ENCODE measurements around the gene SRSF11.

DNA sequence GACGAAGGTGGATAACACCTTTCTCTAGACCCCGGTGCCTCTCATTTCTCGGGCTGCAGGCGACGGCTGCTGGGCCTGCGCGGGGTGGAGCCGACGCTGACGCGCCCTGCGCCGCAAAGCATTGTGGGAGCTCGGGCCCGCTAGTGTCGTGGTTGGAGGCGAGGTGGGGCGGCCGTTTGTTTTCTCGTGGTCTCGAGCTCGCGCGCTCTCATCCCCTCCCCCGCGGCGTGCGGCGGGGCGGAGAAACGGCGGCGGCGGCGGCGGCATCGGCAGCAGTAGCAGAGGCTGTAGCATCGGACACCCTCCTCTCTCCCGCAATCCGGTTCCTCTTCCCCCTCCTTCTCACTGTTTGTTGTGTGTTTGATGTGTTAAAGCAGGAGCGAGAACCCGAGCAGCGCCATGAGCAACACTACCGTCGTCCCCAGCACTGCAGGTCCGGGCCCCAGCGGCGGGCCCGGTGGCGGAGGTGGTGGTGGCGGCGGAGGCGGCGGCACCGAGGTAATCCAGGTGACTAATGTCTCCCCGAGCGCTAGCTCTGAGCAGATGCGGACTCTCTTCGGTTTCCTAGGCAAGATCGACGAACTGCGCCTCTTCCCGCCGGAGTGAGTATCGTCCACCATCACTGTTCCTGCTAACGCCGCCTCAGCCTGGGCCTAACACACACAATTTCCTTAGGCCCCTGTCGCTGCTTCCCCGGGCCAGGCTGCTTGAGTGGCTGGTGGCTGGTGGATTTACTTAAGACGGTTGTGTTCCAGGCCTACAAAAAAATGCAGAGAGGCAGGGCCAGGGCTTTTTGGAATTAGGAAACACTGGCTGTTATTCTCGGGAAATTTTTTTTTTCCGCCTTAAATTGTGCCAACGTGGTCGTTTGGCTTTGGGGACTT is at the start of gene SRSF11:
- TF ChIP-seq, protein P1, sequence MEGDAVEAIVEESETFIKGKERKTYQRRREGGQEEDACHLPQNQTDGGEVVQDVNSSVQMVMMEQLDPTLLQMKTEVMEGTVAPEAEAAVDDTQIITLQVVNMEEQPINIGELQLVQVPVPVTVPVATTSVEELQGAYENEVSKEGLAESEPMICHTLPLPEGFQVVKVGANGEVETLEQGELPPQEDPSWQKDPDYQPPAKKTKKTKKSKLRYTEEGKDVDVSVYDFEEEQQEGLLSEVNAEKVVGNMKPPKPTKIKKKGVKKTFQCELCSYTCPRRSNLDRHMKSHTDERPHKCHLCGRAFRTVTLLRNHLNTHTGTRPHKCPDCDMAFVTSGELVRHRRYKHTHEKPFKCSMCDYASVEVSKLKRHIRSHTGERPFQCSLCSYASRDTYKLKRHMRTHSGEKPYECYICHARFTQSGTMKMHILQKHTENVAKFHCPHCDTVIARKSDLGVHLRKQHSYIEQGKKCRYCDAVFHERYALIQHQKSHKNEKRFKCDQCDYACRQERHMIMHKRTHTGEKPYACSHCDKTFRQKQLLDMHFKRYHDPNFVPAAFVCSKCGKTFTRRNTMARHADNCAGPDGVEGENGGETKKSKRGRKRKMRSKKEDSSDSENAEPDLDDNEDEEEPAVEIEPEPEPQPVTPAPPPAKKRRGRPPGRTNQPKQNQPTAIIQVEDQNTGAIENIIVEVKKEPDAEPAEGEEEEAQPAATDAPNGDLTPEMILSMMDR (IDR thresholded peaks at IDR 0.05; ENCODE audit: borderline replicate concordance, extremely low read depth, low read length, poor library complexity, severe bottlenecking), result peak; percentile 35
- TF ChIP-seq EZH2 (IDR thresholded peaks at IDR 0.05; ENCODE audit: borderline replicate concordance, low read depth, low read length, severe bottlenecking), result no peak

Measured in DND-41 (cell line).